CD1c-positive myeloid dendritic cell (primary cell): ENCODE measurements around the gene PPFIA4.

ENCODE experiments used
- DNase-seq: peaks from one replicate; pipeline ENCODE4 v3.0.0-alpha.2; 2016; ENCODE audit errors: extremely low spot score

The PPFIA4 gene

GRCh38 chr1:203057911-203058675 lies 31.8 kb downstream of the PPFIA4 start:
- DNase-seq, result peak; percentile 75

- DNase-seq, result peak; percentile 59
These were observed 32.3 kb downstream of the PPFIA4 start for GRCh38 chr1:203058676-203058935.

GRCh38 chr1:203059485-203059884 lies 33.2 kb downstream of the PPFIA4 start:
- DNase-seq, result peak; percentile 40

GRCh38 chr1:203060115-203060514 lies 33.8 kb downstream of the PPFIA4 start:
- DNase-seq, result no peak

- DNase-seq, result no peak
These were observed 37.0 kb downstream of the PPFIA4 start for GRCh38 chr1:203063287-203063686.

DNA sequence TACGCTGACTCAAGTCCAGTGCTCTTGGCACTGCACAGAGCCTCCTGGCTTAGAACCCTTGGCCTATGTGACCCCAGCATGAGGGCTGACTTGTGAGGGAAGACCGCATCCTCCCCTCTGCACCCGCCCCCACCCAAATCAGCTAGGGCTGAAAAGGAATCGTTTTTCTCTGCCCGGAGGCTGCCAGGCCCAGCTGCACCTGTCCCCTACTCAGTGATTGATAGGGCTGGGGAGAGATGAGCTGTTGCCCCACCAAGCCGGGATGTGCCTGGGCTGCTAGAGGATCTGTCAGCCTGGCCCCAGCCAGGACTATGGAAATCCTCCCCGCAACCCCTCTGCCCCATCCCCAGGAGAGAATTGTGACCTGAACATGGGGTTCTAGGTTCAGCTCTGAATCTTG lies 38.9 kb downstream of the PPFIA4 start:
- no peak for DNase-seq

GRCh38 chr1:203065986-203066385 lies 39.7 kb downstream of the PPFIA4 start:
- no peak for DNase-seq

DNA sequence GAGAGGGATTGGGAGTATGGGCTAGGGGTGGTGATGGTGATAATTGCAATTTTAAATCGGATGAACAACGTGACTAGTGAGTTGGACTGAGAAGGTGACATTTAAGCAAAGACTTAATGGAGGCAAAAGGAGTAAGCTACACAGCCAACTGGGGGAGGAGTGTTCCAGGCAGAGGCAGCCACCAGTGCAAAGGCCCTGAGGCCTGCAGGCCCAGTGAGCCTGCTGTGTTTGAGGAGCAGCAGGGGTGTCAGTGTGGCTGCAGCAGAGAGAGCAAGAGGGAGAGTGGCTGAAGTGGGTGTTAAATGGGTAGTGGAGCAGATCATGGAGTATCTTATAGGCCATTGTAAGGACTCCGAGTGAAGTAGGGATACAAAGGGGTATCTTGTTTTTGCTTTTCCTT lies 40.7 kb downstream of the PPFIA4 start:
- no peak for DNase-seq

GRCh38 chr1:203069030-203069747 lies 42.9 kb downstream of the PPFIA4 start:
- peak; percentile 67 for DNase-seq

DNA sequence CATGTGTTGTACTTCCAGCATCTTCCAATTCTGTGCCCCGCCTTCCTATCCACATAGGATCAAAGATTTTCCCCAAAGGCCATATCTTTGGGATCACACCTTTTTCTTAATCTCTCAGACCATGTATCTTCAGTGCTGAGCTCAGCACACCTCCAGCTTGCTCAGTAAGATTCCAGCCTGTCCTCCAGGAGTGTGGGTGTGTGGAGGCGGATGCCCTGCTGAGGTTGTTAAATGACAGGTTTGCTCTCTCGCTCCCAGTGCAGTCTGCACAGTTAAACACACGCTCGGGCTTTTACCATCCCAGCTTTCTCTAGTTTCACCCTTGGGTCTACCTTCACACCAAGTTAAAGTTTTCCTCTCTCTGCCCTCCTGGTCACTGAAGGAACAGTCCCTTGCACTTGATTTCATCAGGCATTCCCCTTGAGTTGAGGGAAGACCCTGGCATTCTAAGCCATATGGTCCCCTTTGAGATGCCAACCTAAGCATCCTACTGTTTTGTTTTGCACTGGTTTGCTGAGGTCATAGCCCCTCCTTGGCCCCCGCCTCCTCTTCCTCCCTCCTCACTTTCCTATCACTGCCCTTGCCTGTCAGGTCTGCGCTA lies 45.8 kb downstream of the PPFIA4 start:
- no peak for DNase-seq

- no peak for DNase-seq
These were observed 46.6 kb downstream of the PPFIA4 start for GRCh38 chr1:203072911-203073310.

GRCh38 chr1:203073469-203073868 lies 47.2 kb downstream of the PPFIA4 start:
- no peak for DNase-seq

DNA sequence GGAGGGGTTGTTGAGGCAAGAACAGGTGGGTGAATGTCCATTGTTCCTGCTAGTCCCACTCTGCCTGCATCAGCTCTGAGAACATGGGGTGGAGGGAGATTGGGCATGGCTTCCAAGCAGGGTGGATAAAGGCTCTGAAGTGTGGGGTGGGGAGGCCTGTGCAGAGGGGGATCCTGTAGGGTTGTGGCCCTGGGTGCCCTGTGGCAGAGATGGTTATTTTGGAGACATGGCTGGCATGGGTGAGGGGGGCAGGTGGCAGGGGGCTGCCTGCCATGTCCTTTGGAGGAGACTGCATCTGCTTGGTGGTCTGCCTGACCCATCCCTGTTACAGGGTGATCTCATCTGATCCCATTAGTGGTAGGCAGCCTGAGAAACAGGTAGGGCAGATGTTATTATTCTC lies 48.3 kb downstream of the PPFIA4 start:
- DNase-seq, result no peak

GRCh38 chr1:203075236-203076030 lies 49.1 kb downstream of the PPFIA4 start:
- peak; percentile 38 for DNase-seq

DNA sequence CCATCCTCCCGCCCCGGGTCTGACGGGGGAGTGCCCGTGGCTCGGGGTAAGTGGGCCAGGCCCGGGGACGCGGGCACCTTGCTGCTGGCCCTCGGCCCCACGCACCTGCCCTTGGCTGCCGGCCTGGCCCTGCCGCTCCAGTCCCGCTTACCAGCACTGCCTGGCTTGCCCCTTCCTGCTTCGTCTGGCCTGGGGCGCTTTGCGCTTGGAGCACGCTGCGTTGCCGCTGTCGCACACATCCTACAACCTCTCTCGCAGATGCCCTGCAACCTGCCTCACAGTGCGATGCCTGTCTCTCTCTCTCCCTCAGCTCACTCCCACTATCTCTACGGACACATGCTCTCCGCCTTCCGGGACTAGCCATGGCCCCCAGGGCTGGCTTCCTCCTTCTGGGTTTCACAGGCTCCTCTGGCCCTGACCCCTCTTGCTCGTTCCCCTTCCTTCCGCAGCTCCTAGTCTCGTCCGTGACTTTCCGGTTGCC lies 49.8 kb downstream of the PPFIA4 start:
- DNase-seq, result peak; percentile 63

GRCh38 chr1:203077367-203077766 lies 51.1 kb downstream of the PPFIA4 start:
- no peak for DNase-seq

DNA sequence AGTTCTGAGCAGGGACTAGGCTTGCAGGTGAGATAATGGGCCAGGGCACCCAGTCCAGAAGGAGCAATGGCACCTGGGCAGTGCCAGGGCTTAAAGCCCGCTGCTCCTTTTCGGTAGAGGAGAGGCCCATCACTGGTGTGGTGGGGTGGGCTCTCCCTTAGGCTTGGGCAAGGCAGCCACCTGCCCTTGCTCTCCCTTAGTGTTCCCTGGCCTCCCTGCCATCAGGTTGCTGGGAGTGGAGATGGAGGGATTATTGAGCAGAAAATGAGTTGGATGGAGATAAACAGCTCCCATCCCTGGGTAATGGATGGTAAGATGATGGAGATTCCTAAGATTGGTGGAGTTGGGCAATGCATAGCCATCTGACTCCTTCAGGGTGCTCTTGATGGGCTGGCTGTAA lies 51.7 kb downstream of the PPFIA4 start:
- no peak for DNase-seq

- DNase-seq, result no peak
These were observed 52.2 kb downstream of the PPFIA4 start for GRCh38 chr1:203078478-203078877.

DNA sequence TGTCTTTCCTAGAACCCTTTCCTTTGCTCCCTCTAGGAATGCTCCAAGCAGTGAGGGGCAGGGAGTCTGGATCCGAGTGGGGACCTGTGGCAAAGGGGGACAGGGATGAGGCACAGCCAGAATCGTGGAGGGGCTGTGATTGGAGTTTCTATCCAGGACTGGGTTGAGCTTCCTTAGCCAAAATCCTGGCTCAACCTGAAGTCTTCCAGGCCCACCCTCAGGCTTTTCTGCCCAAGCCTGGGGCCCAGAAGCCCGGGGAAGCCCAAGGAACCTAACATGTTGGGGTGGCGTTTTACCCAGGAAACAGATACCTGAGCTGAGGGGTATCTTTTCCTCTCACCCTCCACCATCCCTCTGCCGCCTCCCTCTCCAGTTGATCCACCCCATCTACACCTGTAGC lies 54.2 kb downstream of the PPFIA4 start:
- DNase-seq, result no peak

DNA sequence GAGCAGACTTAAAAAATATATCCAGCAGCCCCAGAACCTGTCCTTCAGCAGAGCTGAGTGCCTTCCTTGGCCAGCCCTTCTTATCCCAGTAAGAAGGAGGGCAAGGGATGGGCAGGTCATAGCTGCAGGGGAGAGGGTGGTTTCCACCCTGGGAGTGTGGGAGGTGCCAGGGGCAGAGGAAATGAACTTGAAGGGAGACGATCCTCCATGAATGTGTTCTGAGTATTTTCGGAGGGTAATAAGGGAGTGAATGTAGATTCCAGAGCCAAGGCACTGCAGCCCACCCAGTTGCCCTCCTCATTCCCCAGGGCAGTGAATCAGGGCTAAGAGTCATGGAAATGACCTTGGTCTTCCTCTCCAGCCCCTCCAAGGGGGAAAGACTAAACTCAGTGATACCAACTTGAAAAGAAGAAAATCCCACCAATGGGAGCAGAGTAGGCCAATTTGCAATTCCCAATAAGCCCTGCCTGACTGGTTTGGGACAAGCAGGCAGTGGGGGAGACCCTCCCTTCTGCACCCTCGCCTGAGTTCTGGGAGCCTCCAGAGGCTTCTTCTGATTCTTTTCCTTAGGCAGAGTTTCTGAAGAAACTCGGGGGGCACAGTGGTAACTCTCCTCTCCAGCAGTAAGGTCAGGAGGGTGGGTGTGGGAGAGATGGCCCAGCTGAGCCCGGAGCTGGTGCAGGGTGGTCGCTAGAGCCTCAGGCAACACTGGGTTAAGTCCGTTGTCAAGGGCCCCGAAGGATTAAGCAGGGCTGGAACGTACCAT lies 55.4 kb downstream of the PPFIA4 start:
- no peak for DNase-seq

GRCh38 chr1:203082231-203082505 lies 55.9 kb downstream of the PPFIA4 start:
- DNase-seq, result no peak
